HFF-Myc (cell line): ENCODE measurements around the gene DNAI4.
A peak's percentile ranks its signal among the peaks of the same experiment; 100 is the strongest.

ENCODE experiments used
- DNase-seq: peaks from one replicate; pipeline ENCODE4 v3.0.0-alpha.2; 2011; ENCODE audit warnings: low read depth; ENCODE audit errors: extremely low read depth
- H3K4me3 ChIP-seq: replicated peaks from 2 replicates; pipeline ENCODE4 v1.5.1; 2011; ENCODE audit warnings: low read depth, mild to moderate bottlenecking, control low read depth, low read length
- TF ChIP-seq, protein P1 (sequence below): IDR thresholded peaks from 2 replicates; pipeline ENCODE4 v1.5.1; 2012; ENCODE audit warnings: mild to moderate bottlenecking, low read depth, low read length, control low read depth; ENCODE audit errors: missing control alignments

DNAI4 gene

DNA sequence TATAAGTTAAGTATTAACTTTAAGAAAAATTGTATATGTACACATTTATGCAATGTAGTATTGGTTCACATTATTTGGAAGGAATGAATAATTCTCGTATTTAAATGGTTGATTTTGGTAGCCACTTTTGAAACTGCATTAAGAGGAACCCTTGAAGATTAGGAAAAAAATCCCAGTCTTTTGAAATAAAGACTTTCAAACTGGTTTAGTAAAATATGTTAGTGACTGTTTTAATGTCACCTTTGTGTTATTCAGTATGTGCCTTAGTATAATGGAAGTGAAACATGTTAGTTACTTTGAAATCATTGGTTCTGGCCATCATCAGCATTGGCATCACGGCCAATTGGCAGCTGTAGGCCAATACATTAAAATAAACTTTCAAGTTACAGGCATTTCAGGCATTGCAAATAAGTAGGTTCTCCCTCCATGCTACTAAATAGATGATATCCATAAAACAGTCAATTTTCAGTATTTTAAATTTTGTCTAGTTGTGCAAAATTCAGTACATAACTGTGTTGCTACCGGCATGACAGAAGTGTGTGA, 4.6 kb upstream of the DNAI4 start:
- TF ChIP-seq, protein P1, sequence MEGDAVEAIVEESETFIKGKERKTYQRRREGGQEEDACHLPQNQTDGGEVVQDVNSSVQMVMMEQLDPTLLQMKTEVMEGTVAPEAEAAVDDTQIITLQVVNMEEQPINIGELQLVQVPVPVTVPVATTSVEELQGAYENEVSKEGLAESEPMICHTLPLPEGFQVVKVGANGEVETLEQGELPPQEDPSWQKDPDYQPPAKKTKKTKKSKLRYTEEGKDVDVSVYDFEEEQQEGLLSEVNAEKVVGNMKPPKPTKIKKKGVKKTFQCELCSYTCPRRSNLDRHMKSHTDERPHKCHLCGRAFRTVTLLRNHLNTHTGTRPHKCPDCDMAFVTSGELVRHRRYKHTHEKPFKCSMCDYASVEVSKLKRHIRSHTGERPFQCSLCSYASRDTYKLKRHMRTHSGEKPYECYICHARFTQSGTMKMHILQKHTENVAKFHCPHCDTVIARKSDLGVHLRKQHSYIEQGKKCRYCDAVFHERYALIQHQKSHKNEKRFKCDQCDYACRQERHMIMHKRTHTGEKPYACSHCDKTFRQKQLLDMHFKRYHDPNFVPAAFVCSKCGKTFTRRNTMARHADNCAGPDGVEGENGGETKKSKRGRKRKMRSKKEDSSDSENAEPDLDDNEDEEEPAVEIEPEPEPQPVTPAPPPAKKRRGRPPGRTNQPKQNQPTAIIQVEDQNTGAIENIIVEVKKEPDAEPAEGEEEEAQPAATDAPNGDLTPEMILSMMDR: no peak

DNA sequence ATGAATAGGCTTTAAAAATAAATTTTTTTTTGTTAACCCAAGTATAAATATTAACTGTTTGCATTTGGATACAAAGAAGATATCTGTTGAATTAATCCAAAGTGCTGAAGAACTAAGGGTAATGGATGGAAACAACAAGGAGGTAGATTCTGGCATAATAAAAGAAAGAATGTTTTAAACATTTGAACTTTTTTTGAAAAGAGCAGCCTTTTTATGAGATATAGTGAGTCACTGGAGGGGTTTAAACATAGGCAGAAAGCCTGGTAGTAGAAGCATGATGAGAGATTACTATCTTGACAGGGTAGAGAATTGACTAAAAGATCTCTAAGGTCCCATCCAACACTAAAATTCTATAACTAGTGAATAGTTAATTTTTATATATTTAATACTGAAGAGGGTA, 2.9 kb upstream of the DNAI4 start:
- no peak for DNase-seq
- TF ChIP-seq, protein P1: no peak
- H3K4me3 ChIP-seq: no peak overlapping the region

More for the DNA sequence above, 4.6 kb upstream of the DNAI4 start:
- H3K4me3 ChIP-seq: peak overlapping the region; percentile 73
- DNase-seq: no peak

DNA sequence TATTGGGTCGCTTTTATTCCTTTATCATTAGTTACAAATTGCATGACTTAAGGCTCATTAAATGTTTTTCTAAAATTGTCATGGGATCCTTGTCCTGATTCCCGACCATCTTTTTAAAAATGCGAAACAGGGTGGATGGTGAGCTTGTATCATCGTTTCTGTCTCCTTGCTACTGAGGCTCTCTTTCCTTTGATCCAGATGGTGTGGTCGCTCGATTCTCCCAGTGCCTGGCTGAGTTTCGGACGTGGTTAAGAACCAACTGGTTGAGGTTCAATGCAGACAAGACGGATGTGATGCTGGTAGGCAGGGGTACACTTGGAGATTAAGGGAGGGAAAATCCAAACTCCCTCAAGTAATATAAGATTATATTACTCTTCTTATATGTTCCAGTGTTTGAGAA, 1.3 kb upstream of the DNAI4 start:
- TF ChIP-seq, protein P1: no peak
- H3K4me3 ChIP-seq: peak overlapping the region; percentile 94
- no peak for DNase-seq

DNA sequence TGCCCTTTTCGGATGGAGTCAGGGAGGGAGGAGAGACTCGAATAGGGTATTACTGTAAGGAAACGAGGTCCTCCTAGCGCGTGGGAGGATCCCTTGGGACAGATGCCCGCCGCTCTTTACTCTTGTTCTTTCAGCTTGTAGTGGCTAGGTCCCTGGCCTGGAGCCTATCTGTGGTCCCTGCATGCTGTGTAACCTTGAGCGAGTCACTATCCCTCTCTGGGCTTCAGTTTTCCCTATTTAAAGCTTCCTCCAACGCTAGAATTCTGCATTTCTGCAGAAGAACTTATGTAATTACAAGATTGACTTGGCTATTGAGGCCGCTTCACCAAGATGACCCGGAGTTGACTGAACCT, 878 bp upstream of the DNAI4 start:
- H3K4me3 ChIP-seq: peak overlapping the region; percentile 94
- no peak for DNase-seq
- TF ChIP-seq, protein P1: no peak

DNA sequence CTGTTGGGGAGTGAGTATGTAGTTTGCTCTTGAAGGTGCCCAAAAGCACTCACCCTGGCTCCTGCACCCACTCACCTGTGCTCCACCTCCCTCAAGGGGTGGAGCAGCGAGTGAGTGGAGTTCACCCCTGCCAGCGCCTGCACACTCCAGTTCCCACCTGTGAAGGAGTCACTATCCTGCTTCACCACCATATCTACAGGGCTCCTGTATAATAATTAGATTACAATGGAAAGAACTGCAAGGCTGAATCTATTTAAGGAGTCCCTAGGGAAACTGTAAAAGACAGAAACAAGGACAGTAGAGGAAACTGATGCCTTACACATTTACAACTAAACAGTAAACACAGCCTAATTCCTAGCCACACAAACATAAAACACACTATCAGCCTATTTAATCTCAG, 4.1 kb downstream of the DNAI4 start:
- no peak for DNase-seq

DNA sequence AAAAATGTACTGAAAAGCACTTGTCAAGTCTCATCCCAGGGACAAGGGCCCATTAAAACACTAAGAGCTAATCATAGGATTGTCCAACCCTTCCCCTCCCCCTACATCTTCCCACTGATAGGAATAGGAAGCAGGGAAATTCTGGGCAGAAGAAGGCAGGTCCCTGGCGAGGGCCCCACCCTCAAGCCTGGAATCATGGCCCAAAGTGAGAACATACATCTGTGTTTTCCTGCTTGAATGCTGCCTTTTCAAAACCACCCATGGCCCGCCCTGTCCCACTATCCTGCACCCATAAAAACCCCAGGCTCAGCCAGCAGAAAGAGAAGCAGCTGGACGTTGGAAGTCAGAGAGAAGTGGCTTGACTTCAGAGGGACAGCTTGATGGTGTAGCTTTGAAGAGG, 4.8 kb downstream of the DNAI4 start:
- no peak for DNase-seq
- H3K4me3 ChIP-seq: no peak overlapping the region
- TF ChIP-seq, protein P1: no peak

More for the DNA sequence above, 4.1 kb downstream of the DNAI4 start:
- no peak overlapping the region for H3K4me3 ChIP-seq
- TF ChIP-seq, protein P1: no peak

DNA sequence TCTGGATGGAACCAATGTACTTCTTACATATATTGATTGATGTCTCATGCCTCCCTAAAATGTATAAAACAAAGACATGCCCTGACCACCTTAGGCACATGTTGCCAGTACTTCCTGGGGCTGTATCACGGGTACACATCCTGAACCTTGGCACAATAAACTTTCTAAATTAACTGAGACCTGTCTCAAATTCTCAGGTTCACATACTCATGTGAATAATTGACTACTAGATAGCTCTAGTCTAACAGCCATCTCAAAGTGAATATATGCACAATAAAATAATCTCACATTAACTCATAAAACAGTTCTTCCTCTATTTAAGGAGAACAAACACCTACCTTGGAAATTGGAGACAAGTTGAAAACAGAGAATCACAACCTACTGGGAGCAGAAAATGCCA, 5.6 kb downstream of the DNAI4 start:
- TF ChIP-seq, protein P1: no peak
- no peak overlapping the region for H3K4me3 ChIP-seq
- DNase-seq: no peak
